Hematopoietic multipotent progenitor cell (in vitro differentiated cells): Measurements from ENCODE around the gene COX4I2. TPM values are rescaled to one million over a fixed set of nuclear protein-coding genes. Genes with fewer than 3 reads are reported as not detected.
"Not testable (repeated sequence)": the region's sequence is repeated elsewhere in the genome, so short reads cannot be mapped to it uniquely, and the experiment has no call there.

ENCODE experiments used
- DNase-seq, 3 donors: peaks; one replicate each; pipeline ENCODE4 v3.0.0-alpha.2; 2011 to 2015; ENCODE audit warnings: low read depth in 2 of 3, low spot score in 2 of 3
- total RNA-seq: library from RNA; depleted of rRNA; stranded (reverse); fragments of >200 nt; gene quantifications from one replicate; pipeline ENCODE4 v1.2.3, GENCODE V29; 2012

COX4I2 gene
- not detected for total RNA-seq

DNA sequence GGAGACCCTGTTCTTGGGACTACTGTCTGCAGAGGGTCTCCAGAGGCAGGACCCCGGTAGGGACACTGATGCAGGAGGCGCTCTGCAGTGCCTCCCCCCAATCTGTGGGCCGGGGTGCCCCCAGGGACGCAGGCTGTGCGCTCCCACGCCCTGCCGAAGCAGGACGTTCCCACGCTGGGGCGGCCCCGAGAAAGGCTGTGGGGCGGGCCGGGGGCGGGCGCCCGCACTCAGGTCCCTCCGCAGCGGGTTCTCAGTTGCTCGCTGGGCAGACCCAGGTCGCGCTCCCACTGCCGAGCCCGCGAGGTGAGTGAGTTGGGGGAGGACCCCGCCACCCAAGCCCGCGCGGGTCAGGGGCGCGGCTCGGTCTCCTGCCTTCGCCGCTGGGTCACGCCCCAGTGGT is at the start of gene COX4I2:
COX4I2 (plus strand) TSS at position 253 of the 400 bp plus-strand sequence. CDS start 1,106 bp downstream, outside the sequence.
- DNase-seq = no peak

DNA sequence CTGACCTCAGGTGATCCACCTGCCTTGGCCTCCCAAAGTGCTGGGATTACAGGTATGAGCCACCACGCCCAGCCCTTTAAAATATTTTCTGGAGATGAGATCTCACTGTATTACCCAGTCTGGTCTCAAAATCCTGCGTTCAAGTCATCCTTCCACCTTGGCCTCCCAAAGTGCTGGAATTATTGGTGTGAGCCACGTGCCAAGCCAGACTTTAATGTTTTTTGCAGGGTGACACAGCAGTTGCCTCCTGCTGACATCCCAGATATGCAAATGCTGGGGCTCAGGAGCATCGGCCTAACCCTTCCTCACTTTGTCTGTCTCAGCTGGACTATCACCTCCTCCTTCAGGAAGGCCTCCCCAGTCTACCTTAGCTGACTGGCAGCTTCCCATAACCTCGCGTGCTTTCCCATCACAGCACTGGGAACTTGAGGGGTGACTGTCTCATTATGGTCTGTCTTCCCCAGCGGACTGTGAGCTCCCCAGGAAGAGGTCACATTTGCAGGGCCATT is 46.9 kb upstream of the COX4I2 start:
- no peak for DNase-seq

DNA sequence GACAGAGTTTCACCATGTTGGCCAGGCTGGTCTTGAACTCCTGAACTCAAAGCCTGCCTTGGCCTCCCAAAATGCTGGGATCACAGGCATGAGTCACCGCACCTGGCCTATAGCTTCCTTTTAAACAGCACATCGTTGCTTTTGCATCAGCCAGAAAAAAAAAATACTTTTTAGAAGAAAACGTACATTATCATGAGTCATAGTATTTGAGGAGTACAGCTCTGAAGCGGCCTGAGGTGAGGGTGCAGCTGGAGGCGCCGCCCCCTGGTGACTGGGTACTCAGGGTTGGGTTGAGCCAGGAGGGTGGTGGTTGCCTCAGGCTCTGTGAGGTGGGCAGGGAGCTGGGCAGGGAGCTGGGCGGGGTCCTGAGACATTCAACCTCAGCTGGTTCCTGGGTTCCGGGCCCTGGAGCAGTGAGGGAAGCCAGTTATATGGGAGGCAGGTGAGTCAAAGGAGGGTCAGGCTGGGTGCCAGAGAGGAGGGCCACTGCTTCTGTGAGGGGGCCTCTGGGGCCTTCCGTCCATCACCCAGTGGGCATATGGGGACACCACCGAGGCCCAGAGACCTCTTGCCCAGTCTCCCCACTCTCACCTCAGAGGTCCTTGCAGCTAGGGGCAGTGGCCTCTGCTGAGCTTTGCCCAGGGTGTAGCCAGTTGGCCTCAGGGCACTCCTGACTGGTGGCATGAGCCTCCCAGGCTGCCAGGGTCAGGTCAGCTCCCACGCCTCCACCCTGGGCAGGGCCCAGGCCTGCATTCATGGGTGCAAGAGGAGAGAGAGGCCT is 44.3 kb upstream of the COX4I2 start:
- peak in 2 of 3 donors; percentile 46 to 61 for DNase-seq

DNA sequence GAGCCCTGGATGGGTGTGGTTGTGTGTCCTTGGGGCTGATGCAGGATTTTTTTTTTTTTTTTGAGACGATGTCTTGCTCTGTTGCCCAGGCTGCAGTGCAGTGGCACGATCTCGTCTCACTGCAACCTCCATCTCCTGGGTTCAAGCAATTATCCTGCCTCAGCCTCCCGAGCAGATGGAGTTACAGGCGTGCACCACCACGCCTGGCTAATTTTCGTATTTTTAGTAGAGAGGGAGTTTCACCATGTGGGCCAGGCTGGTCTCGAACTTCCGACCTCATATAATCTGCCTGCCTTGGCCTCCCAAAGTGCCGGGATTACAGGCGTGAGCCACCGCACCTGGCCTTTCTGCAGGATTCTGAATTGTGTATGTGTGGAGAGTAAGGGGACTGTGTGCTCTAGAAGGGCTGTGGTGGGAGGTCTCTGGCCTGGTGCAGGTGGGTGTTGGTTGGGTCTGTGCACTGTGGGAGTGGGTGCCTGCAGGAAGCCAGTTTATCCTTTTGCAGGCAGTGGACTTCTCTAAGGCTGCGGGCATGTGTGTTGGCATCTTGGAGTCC is 43.6 kb upstream of the COX4I2 start:
- DNase-seq = no peak

GRCh38 chr20:31594558-31595379 is 42.9 kb upstream of the COX4I2 start:
- DNase-seq = no peak

GRCh38 chr20:31595380-31595653 is 42.4 kb upstream of the COX4I2 start:
- no peak for DNase-seq

DNA sequence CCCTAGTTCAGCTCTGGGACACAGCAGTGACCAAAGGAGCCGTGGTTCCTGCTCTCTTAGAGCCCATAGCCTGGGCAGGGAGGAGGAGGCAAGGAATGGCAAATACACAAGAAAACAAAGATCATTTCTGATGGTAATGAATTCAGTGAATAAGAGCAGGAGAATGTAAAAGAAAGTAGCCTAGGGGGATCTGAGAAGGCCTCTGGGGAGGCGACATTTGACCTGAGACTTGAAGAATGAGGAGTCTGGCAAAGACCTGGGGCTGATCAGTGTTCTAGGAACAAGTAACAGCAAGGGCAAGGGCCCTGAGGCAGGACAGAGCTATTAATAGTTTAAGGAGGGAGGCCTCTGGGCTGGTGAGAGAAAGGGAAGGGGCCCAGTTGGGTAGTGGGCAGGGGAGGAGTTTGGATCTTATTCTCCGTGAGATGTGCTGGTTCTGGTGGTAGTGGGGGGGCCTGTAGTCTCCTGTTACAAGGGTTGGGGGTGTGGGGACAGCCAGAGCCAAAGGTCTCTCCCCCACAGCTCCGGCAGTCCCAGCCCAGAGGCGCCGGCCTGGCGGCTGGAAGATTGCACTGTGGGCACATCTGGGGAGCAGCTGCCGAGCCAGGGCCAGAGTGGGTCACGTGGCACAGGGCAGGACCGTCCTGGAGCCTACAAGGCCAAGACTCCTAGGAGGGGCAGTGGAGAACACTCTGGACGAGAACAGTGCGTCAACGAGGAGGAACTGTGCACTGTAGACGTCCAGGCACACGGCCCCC is 41.9 kb upstream of the COX4I2 start:
- no peak for DNase-seq

GRCh38 chr20:31596412-31596715 is 41.3 kb upstream of the COX4I2 start:
- not testable (repeated sequence) for DNase-seq

GRCh38 chr20:31596831-31597480 is 40.8 kb upstream of the COX4I2 start:
- no peak for DNase-seq

GRCh38 chr20:31597481-31597855 is 40.2 kb upstream of the COX4I2 start:
- no peak for DNase-seq

DNA sequence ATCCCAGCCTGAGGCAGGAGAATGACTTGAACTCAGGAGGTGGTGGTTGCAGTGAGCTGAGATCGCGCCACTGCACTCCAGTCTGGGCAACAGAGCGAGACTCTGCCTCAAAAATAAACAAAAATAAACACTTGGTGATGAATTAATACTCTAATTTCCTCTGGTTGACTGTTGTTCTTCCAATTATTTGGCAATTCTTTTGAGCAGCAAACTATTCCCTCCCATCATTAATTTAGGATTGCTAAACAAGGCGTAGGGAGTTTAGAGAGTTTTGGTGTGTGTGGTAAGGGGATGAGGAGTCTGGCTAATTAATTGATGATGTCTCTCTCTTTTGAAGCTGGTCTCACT is 35.3 kb upstream of the COX4I2 start:
- DNase-seq = no peak

- DNase-seq = no peak
Observed at GRCh38 chr20:31602779-31603441, 34.8 kb upstream of the COX4I2 start.

- DNase-seq = peak; percentile 52 to 98 (median 97)
Observed at GRCh38 chr20:31603822-31604566, 33.7 kb upstream of the COX4I2 start.

DNA sequence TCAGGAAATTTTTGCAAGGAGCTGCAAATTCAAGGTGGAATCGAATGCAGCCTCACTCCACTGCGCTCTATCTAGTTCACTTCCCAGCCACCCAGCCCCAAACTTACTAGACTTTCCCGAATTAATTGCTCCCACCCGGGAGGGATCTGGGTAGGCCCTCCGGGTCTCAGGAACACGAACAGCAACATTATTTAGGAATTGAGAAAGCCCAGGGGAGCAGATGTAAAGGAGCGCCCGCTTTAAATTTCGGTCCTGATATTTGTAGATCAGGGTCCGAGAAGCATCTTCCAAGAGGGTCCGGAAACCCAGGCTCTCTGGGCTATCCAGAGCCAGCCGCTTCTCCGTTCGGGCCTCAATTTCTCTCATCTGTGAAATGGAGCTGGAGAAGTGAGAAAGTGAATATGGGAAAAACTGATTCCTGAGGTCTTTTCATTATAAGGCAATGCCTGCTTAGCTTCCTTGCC is 33.1 kb upstream of the COX4I2 start:
- no peak for DNase-seq

DNA sequence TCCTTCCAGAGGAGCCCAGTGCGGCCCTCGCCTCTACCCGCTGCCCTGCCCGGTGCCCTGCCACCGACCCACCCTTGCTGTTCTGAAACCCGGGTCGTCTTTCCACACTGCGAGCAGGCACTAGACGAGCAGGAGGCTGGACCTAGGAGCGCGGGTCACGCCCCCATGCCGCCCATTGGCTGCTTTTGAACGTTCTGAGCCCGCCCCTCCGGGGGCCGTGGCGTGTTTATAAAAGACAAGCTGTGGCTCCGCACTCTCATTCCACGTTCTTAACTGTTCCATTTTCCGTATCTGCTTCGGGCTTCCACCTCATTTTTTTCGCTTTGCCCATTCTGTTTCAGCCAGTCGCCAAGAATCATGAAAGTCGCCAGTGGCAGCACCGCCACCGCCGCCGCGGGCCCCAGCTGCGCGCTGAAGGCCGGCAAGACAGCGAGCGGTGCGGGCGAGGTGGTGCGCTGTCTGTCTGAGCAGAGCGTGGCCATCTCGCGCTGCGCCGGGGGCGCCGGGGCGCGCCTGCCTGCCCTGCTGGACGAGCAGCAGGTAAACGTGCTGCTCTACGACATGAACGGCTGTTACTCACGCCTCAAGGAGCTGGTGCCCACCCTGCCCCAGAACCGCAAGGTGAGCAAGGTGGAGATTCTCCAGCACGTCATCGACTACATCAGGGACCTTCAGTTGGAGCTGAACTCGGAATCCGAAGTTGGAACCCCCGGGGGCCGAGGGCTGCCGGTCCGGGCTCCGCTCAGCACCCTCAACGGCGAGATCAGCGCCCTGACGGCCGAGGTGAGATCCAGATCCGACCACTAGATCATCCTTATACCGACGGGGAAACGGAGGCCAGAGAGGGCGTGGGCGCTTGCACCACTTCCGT is 32.4 kb upstream of the COX4I2 start, which contains the start of gene ID1:
ID1 (plus strand) TSS at position 259 of the 871 bp plus-strand sequence; CDS start at position 358, 99 bp downstream.
- peak; percentile 69 to 96 (median 94) for DNase-seq

GRCh38 chr20:31605902-31606803 is 31.6 kb upstream of the COX4I2 start:
- DNase-seq = peak in 1 of 3 donors; percentile 26
